ENCODE measurements around the gene CCNI2.

Gene CCNI2

GRCh38 chr5:132742158-132742557 is 5.1 kb upstream of the CCNI2 start:
- DNase-seq: no peak
- TF ChIP-seq GATA1 (IDR thresholded peaks at IDR 0.05; ENCODE audit: low read depth, low read length) (no peak), POLR2A (IDR thresholded peaks at IDR 0.05; ENCODE audit: low read length) (no peak)

- no peak for DNase-seq
- TF ChIP-seq POLR2A (IDR thresholded peaks at IDR 0.05; ENCODE audit: low read length) (no peak), GATA1 (IDR thresholded peaks at IDR 0.05; ENCODE audit: low read depth, low read length) (no peak)
Observed at GRCh38 chr5:132742626-132743025, 4.6 kb upstream of the CCNI2 start.

GRCh38 chr5:132744659-132745058 is 2.6 kb upstream of the CCNI2 start:
- TF ChIP-seq POLR2A (IDR thresholded peaks at IDR 0.05; ENCODE audit: low read length): no peak
- TF ChIP-seq GATA1 (IDR thresholded peaks at IDR 0.05; ENCODE audit: low read depth, low read length): no peak
- DNase-seq: no peak

- no peak for TF ChIP-seq POLR2A (IDR thresholded peaks at IDR 0.05; ENCODE audit: low read length)
- no peak for TF ChIP-seq GATA1 (IDR thresholded peaks at IDR 0.05; ENCODE audit: low read depth, low read length)
- no peak for DNase-seq
Observed at GRCh38 chr5:132746592-132746953, 653 bp upstream of the CCNI2 start.

- TF ChIP-seq POLR2A (IDR thresholded peaks at IDR 0.05; ENCODE audit: low read length): no peak
- no peak for TF ChIP-seq GATA1 (IDR thresholded peaks at IDR 0.05; ENCODE audit: low read depth, low read length)
- peak; percentile 42 to 50 for DNase-seq
Observed at GRCh38 chr5:132747616-132748440, 602 bp downstream of the CCNI2 start.

GRCh38 chr5:132748522-132749000 is 1.3 kb downstream of the CCNI2 start:
- TF ChIP-seq POLR2A (IDR thresholded peaks at IDR 0.05; ENCODE audit: low read length) (no peak), GATA1 (IDR thresholded peaks at IDR 0.05; ENCODE audit: low read depth, low read length) (no peak)
- no peak for DNase-seq

- no peak for DNase-seq
- TF ChIP-seq GATA1 (IDR thresholded peaks at IDR 0.05; ENCODE audit: low read depth, low read length) (no peak), POLR2A (IDR thresholded peaks at IDR 0.05; ENCODE audit: low read length) (no peak)
Observed at GRCh38 chr5:132749506-132749905, 2.3 kb downstream of the CCNI2 start.

- DNase-seq: no peak
- no peak for TF ChIP-seq GATA1 (IDR thresholded peaks at IDR 0.05; ENCODE audit: low read depth, low read length)
- no peak for TF ChIP-seq POLR2A (IDR thresholded peaks at IDR 0.05; ENCODE audit: low read length)
Observed at GRCh38 chr5:132750471-132751230, 3.4 kb downstream of the CCNI2 start.

GRCh38 chr5:132751444-132751843 is 4.2 kb downstream of the CCNI2 start:
- TF ChIP-seq POLR2A (IDR thresholded peaks at IDR 0.05; ENCODE audit: low read length) (no peak), GATA1 (IDR thresholded peaks at IDR 0.05; ENCODE audit: low read depth, low read length) (no peak)
- DNase-seq: no peak

- TF ChIP-seq GATA1 (IDR thresholded peaks at IDR 0.05; ENCODE audit: low read depth, low read length) (no peak), POLR2A (IDR thresholded peaks at IDR 0.05; ENCODE audit: low read length) (no peak)
- DNase-seq: no peak
Observed at GRCh38 chr5:132751971-132752580, 4.8 kb downstream of the CCNI2 start.

- no peak for TF ChIP-seq GATA1 (IDR thresholded peaks at IDR 0.05; ENCODE audit: low read depth, low read length)
- TF ChIP-seq POLR2A (IDR thresholded peaks at IDR 0.05; ENCODE audit: low read length): no peak
- DNase-seq: no peak
Observed at GRCh38 chr5:132752581-132753125, 5.4 kb downstream of the CCNI2 start.

GRCh38 chr5:132753135-132753987 is 6.1 kb downstream of the CCNI2 start:
- DNase-seq: peak; percentile 20 to 42
- TF ChIP-seq GATA1 (IDR thresholded peaks at IDR 0.05; ENCODE audit: low read depth, low read length) (no peak), POLR2A (IDR thresholded peaks at IDR 0.05; ENCODE audit: low read length) (no peak)

GRCh38 chr5:132754111-132754510 is 6.9 kb downstream of the CCNI2 start:
- no peak for DNase-seq
- TF ChIP-seq POLR2A (IDR thresholded peaks at IDR 0.05; ENCODE audit: low read length) (no peak), GATA1 (IDR thresholded peaks at IDR 0.05; ENCODE audit: low read depth, low read length) (no peak)
